Astrocyte (in vitro differentiated cells and primary cell): ENCODE measurements around the gene C1QTNF1. TPM values are rescaled to one million over a fixed set of nuclear protein-coding genes. Genes with fewer than 3 reads are reported as not detected.

Source experiments
- DNase-seq: peaks from one replicate; pipeline ENCODE4 v3.0.0-alpha.2; 2010; ENCODE audit warnings: low read depth
- FAIRE-seq: peaks from 2 replicates; lab custom pipeline; 2011; peaks lifted over from hg19 to GRCh38; lab: Jason Lieb, UNC
- H2AFZ ChIP-seq: 2 replicates; pipeline ENCODE4 v1.6.0; 2012; ENCODE audit warnings: low read depth, low read length, inconsistent platforms
- H3K27ac ChIP-seq: 2 replicates; pipeline ENCODE4 v1.5.1; 2011; ENCODE audit warnings: low read depth, low read length, inconsistent platforms
- H3K27me3 ChIP-seq: 2 replicates; pipeline ENCODE4 v1.6.0; 2011; ENCODE audit warnings: low read length, inconsistent platforms; ENCODE audit not compliant: insufficient read depth
- H3K36me3 ChIP-seq: 2 replicates; pipeline ENCODE4 v1.5.1; 2011; ENCODE audit warnings: low read length, inconsistent platforms; ENCODE audit not compliant: insufficient read depth
- H3K4me1 ChIP-seq: 2 replicates; pipeline ENCODE4 v1.5.1; 2011; ENCODE audit warnings: low read length, inconsistent platforms; ENCODE audit not compliant: insufficient read depth
- H3K4me2 ChIP-seq: 2 replicates; pipeline ENCODE4 v1.6.0; 2012; ENCODE audit warnings: low read length, inconsistent platforms
- H3K4me3 ChIP-seq: 2 replicates; pipeline ENCODE4 v1.5.1; 2011; ENCODE audit warnings: low read depth, mild to moderate bottlenecking, low read length, inconsistent platforms; ENCODE audit not compliant: insufficient read depth
- H3K79me2 ChIP-seq: 2 replicates; pipeline ENCODE4 v1.6.0; 2012; ENCODE audit warnings: mild to moderate bottlenecking, low read length, inconsistent platforms; ENCODE audit not compliant: insufficient read depth
- H3K9ac ChIP-seq: 2 replicates; pipeline ENCODE4 v1.6.0; 2012; ENCODE audit warnings: mild to moderate bottlenecking, low read length, inconsistent platforms
- H3K9me3 ChIP-seq: 2 replicates; pipeline ENCODE4 v1.5.1; 2012; ENCODE audit warnings: low read depth, mild to moderate bottlenecking, low read length, inconsistent platforms; ENCODE audit not compliant: insufficient read depth
- H4K20me1 ChIP-seq: 2 replicates; pipeline ENCODE4 v1.6.0; 2012; ENCODE audit warnings: low read length, inconsistent platforms; ENCODE audit not compliant: insufficient read depth
- H3K27ac Mint-ChIP-seq: one replicate; pipeline ENCODE4 v1.8.0; 2021; ENCODE audit warnings: mild to moderate bottlenecking, mixed read lengths; ENCODE audit not compliant: unreplicated experiment
- H3K27me3 Mint-ChIP-seq: one replicate; pipeline ENCODE4 v1.8.0; 2021; ENCODE audit warnings: low read depth, mixed read lengths; ENCODE audit not compliant: unreplicated experiment
- H3K36me3 Mint-ChIP-seq: one replicate; pipeline ENCODE4 v1.8.0; 2021; ENCODE audit warnings: low read depth, mixed read lengths; ENCODE audit not compliant: unreplicated experiment
- H3K4me1 Mint-ChIP-seq: one replicate; pipeline ENCODE4 v1.8.0; 2021; ENCODE audit warnings: low read depth, mixed read lengths; ENCODE audit not compliant: unreplicated experiment
- H3K4me3 Mint-ChIP-seq: one replicate; pipeline ENCODE4 v1.8.0; 2021; ENCODE audit warnings: mild to moderate bottlenecking, moderate library complexity, mixed read lengths; ENCODE audit not compliant: unreplicated experiment
- H3K9me3 Mint-ChIP-seq: one replicate; pipeline ENCODE4 v1.8.0; 2021; ENCODE audit warnings: mild to moderate bottlenecking, mixed read lengths; ENCODE audit not compliant: unreplicated experiment
- CTCF ChIP-seq: IDR thresholded peaks from 2 replicates; pipeline ENCODE4 v1.5.1; 2011; ENCODE audit warnings: low read depth, mild to moderate bottlenecking, inconsistent platforms, low read length, moderate library complexity; ENCODE audit not compliant: insufficient read depth
- EZH2 ChIP-seq: IDR thresholded peaks from 2 replicates; pipeline ENCODE4 v1.6.1; 2012; ENCODE audit warnings: mild to moderate bottlenecking, low read length, inconsistent platforms; ENCODE audit not compliant: insufficient read depth
- total RNA-seq: library from RNA; stranded (reverse); gene quantifications from 2 replicates; pipeline ENCODE4 v1.2.1, GENCODE V29; 2021

C1QTNF1 gene
- total RNA-seq, 1 donor from 2014 or later: 2.2 TPM

GRCh38 chr17:79071161-79071740, 47.3 kb downstream of the C1QTNF1 start:
- H3K4me3 Mint-ChIP-seq: no peak overlapping the region
- no peak for DNase-seq
- no peak for FAIRE-seq
- Histone ChIP-seq H3K36me3 (no peaks in the 10 kb centered on the region), H2AFZ (no peak overlapping the region), H4K20me1 (peaks cover 2% of the 10 kb centered on the region), H3K27ac (no peak overlapping the region), H3K9ac (no peak overlapping the region), H3K79me2 (no peaks in the 10 kb centered on the region), H3K9me3 (no peaks in the 10 kb centered on the region), H3K4me3 (no peak overlapping the region), H3K4me2 (no peak overlapping the region), H3K4me1 (peaks cover 10% of the 10 kb centered on the region), H3K27me3 (peaks cover 10% of the 10 kb centered on the region)
- H3K4me1 Mint-ChIP-seq: peaks cover 6% of the 10 kb centered on the region
- no peak overlapping the region for H3K27ac Mint-ChIP-seq
- no peaks in the 10 kb centered on the region for H3K36me3 Mint-ChIP-seq
- H3K9me3 Mint-ChIP-seq: no peaks in the 10 kb centered on the region
- TF ChIP-seq EZH2 (no peak), CTCF (no peak)
- H3K27me3 Mint-ChIP-seq: peaks cover 17% of the 10 kb centered on the region

- Histone ChIP-seq H2AFZ (no peak overlapping the region), H3K27ac (no peak overlapping the region), H3K4me3 (no peak overlapping the region), H3K9ac (no peak overlapping the region), H3K79me2 (no peaks in the 10 kb centered on the region), H4K20me1 (peaks cover 2% of the 10 kb centered on the region), H3K9me3 (no peaks in the 10 kb centered on the region), H3K36me3 (no peaks in the 10 kb centered on the region), H3K4me1 (peaks cover 10% of the 10 kb centered on the region), H3K27me3 (peaks cover 8% of the 10 kb centered on the region), H3K4me2 (no peak overlapping the region)
- H3K9me3 Mint-ChIP-seq: no peaks in the 10 kb centered on the region
- no peaks in the 10 kb centered on the region for H3K36me3 Mint-ChIP-seq
- H3K27ac Mint-ChIP-seq: no peak overlapping the region
- no peak overlapping the region for H3K4me3 Mint-ChIP-seq
- DNase-seq (no peak), FAIRE-seq (no peak)
- peaks cover 6% of the 10 kb centered on the region for H3K4me1 Mint-ChIP-seq
- no peak for TF ChIP-seq CTCF
- no peak for TF ChIP-seq EZH2
- H3K27me3 Mint-ChIP-seq: peaks cover 17% of the 10 kb centered on the region
These were observed 48.6 kb downstream of the C1QTNF1 start for GRCh38 chr17:79072544-79072943.

- H3K27ac Mint-ChIP-seq: no peak overlapping the region
- no peak for FAIRE-seq
- no peak overlapping the region for H3K4me3 Mint-ChIP-seq
These were observed 49.2 kb downstream of the C1QTNF1 start for GRCh38 chr17:79073016-79073705.

More at GRCh38 chr17:79073016-79073705, 49.2 kb downstream of the C1QTNF1 start:
- peaks cover 4% of the 10 kb centered on the region for H3K27me3 ChIP-seq
- H3K36me3 ChIP-seq: no peaks in the 10 kb centered on the region
- H3K79me2 ChIP-seq: no peaks in the 10 kb centered on the region
- Mint-ChIP-seq H3K4me1 (peaks cover 6% of the 10 kb centered on the region), H3K36me3 (no peaks in the 10 kb centered on the region), H3K27me3 (peaks cover 17% of the 10 kb centered on the region), H3K9me3 (no peaks in the 10 kb centered on the region)
- peaks cover 10% of the 10 kb centered on the region for H3K4me1 ChIP-seq
- peaks cover 2% of the 10 kb centered on the region for H4K20me1 ChIP-seq
- no peak overlapping the region for H3K27ac ChIP-seq
- TF ChIP-seq CTCF: no peak
- TF ChIP-seq EZH2: no peak
- H2AFZ ChIP-seq: no peak overlapping the region
- no peak overlapping the region for H3K9ac ChIP-seq
- no peaks in the 10 kb centered on the region for H3K9me3 ChIP-seq
- no peak overlapping the region for H3K4me2 ChIP-seq
- no peak for DNase-seq
- no peak overlapping the region for H3K4me3 ChIP-seq
